Subcutaneous abdominal adipose tissue (tissue), 5 donors: ENCODE results near the gene HOMER3.
"Not testable (repeated sequence)": the region's sequence is repeated elsewhere in the genome, so short reads cannot be mapped to it uniquely, and the experiment has no call there.

Source experiments
- H3K27ac ChIP-seq: one replicate; pipeline ENCODE4 v1.7.0; 2013; ENCODE audit warnings: low read depth, mild to moderate bottlenecking, inconsistent platforms, low read length, moderate library complexity
- H3K27me3 ChIP-seq, 5 donors: one replicate each; pipeline ENCODE4 v1.7.0; 2013; ENCODE audit warnings: low read length in 5 of 5, inconsistent platforms in 1 of 5; ENCODE audit not compliant: control insufficient read depth in 5 of 5, insufficient read depth in 4 of 5
- H3K36me3 ChIP-seq, 5 donors: one replicate each; pipeline ENCODE4 v1.7.0; 2013; ENCODE audit warnings: low read length in 5 of 5; ENCODE audit not compliant: control insufficient read depth in 5 of 5, insufficient read depth in 5 of 5
- H3K4me1 ChIP-seq, 5 donors: one replicate each; pipeline ENCODE4 v1.7.0; 2013; ENCODE audit warnings: low read length in 5 of 5, mild to moderate bottlenecking in 3 of 5, moderate library complexity in 1 of 5; ENCODE audit not compliant: control insufficient read depth in 5 of 5, insufficient read depth in 5 of 5
- H3K4me3 ChIP-seq, 5 donors: one replicate each; pipeline ENCODE4 v1.7.0; 2013; ENCODE audit warnings: low read length in 5 of 5, low read depth in 1 of 5
- H3K9ac ChIP-seq, 5 donors: one replicate each; pipeline ENCODE4 v1.7.0; 2013; ENCODE audit warnings: low read length in 5 of 5, mild to moderate bottlenecking in 4 of 5, moderate library complexity in 3 of 5
- H3K9me3 ChIP-seq, 5 donors: one replicate each; pipeline ENCODE4 v1.7.0; 2013; ENCODE audit warnings: low read length in 5 of 5; ENCODE audit not compliant: control insufficient read depth in 5 of 5
- donor health status: healthy.
- donor health status: healthy.
- donor health status: healthy.
- donor health status: healthy.
- donor health status: healthy.

The HOMER3 gene

DNA sequence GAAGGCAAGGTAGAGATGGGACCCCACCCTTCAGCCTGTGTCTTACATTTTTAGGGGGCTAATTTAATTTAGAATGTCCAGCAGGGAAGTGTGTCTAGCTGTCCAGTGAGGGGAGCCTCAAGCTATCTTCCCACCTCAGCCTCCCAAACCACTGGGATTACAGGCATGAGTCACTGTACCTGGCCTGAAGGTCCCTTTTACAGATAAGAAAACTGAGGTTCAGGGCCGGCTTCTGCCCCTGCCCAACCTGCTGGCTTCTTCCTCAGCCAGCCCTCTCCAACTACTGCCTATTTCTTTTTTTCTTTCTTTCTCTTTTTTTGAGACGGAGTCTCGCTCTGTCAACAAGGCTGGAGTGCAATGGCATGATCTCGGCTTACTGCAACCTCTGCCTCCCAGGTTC lies 19.4 kb upstream of the HOMER3 start:
- Histone ChIP-seq H3K9ac (no peak overlapping the region), H3K4me1 (no peaks in the 10 kb centered on the region), H3K9me3 (no peaks in the 10 kb centered on the region), H3K27me3 (peaks cover 4 to 12% (median 7%) of the 10 kb centered on the region in 5 donors), H3K4me3 (no peak overlapping the region), H3K27ac (no peak overlapping the region), H3K36me3 (no peaks in the 10 kb centered on the region)

DNA sequence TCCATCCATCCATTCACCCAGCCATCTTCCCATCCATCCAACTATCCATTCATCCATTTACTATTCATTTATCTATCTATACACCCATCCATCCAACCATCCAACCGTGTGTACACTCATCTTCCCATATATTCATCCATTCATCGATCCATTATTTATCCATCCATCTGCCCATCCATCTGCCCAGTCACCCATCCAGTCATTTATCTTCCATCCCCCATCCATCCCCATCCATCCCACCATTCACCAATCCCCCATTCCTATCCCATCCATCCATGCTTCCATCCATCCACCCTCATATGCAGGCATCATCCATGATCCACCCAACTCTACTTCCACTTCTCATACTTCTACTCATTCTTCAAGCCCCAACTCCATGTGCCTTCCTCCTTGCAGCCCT lies 14.0 kb upstream of the HOMER3 start:
- Histone ChIP-seq H3K27ac (no peak overlapping the region), H3K27me3 (no peaks in the 10 kb centered on the region), H3K4me3 (no peak overlapping the region), H3K4me1 (peaks cover 0 to 4% (median 0%) of the 10 kb centered on the region in 5 donors), H3K9ac (no peak overlapping the region), H3K9me3 (no peaks in the 10 kb centered on the region), H3K36me3 (no peaks in the 10 kb centered on the region)

DNA sequence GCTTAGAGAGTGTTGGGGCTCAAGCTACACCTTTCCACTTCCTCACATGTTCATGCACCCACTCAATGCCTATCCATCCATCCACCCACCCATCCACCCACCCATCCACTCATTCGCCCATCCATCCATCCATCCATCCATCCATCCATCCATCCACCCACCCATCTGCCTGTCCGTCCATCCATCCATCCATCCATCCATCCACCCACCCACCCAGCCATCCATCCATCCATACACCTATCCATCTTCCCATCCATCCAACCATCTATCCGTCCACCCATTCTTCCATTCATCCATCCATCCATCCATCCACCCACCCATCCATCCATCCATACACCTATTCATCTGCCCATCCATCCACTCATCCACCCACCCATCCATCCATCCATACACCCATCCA lies 13.1 kb upstream of the HOMER3 start:
- H3K27me3 ChIP-seq = no peaks in the 10 kb centered on the region
- H3K4me1 ChIP-seq = peaks cover 0 to 4% (median 0%) of the 10 kb centered on the region in 5 donors
- H3K9ac ChIP-seq = no peak overlapping the region

DNA sequence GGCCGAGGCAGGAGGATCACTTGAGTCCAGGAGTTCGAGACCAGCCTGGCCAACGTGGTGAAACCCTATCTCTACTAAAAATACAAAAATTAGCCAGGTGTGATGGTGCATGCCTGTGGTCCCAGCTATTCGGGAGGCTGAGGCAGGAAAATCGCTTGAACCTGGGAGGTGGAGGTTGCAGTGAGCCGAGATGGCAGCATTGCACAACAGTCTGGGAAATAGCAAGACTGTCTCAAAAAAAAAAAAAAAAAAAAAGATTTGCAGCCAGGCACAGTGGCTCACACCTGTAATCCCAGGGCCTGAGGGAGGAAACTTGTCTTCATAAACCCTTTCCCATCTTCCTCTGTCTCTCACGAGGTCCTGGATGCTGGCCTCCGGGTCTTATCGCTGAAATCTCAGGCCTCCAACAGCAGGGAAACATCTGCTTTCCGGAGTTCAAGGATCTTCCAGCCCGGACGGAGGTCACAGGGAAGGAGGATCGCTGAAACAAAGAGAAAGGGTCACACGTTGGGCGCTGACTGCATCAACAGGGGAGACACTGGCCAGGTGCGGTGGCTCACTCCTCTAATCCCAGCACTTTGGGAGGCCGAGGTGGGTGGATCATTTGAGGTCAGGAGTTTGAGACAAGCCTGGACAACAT lies 11.5 kb upstream of the HOMER3 start:
- not testable (repeated sequence) for H3K9ac ChIP-seq, H3K27me3 ChIP-seq, H3K4me3 ChIP-seq, H3K4me1 ChIP-seq, H3K27ac ChIP-seq, H3K36me3 ChIP-seq, H3K9me3 ChIP-seq

More for the DNA sequence above, 13.1 kb upstream of the HOMER3 start:
- Histone ChIP-seq H3K36me3 (no peaks in the 10 kb centered on the region), H3K27ac (no peak overlapping the region), H3K4me3 (no peak overlapping the region), H3K9me3 (no peaks in the 10 kb centered on the region)

DNA sequence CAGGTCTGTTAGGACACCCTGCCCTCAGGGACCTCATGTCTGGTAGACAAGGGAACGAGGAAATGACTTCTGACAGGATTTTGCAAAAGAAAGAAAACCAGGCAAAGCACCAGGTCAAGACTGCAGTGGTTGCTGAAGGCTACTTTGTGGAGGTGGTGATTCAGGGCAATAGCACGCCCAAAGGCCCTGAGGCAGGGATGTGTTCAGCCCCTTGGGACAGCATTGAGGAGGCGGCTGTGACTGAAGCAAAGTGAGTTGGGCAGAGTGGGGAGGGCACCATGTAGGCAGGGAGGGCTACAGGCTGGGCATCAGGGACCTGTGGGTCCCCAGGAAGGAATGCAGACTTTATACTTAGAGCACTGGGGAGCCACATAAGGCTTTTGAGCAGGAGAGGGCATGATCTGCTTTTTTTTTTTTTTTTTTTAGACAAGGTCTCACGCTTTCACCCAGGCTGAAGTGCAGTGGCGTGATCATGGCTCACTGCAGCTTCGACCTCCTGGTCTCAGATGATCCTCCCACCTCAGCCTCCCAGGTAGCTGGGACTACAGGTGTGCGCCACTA lies 10.8 kb upstream of the HOMER3 start:
- Histone ChIP-seq H3K27me3 (peaks cover 0 to 2% (median 0%) of the 10 kb centered on the region in 5 donors), H3K36me3 (no peaks in the 10 kb centered on the region), H3K9me3 (no peaks in the 10 kb centered on the region), H3K4me3 (no peak overlapping the region), H3K4me1 (peaks cover 0 to 4% (median 0%) of the 10 kb centered on the region in 5 donors), H3K27ac (no peak overlapping the region), H3K9ac (no peak overlapping the region)

DNA sequence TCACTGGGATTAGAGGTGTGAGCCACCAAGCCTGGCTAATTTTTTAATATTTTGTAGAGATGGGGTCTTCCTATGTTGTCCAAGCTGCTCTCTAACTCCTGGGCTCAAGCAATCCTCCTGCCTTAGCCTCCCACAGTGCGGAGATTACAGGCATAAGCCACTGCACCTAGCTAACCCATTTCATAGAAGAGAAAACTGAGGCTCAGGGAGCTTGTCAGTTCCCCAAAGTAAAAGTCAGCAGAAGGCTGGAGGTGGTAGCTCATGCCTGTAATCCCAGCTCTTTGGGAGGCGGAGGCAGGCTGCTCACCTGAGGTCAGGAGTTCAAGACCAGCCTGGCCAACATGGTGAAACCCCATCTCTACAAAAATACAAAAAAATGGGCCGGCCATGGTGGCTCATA lies 8.8 kb upstream of the HOMER3 start:
- Histone ChIP-seq H3K4me1 (peaks cover 0 to 4% (median 0%) of the 10 kb centered on the region in 5 donors), H3K27ac (no peak overlapping the region), H3K27me3 (peaks cover 0 to 2% (median 0%) of the 10 kb centered on the region in 5 donors), H3K9me3 (no peaks in the 10 kb centered on the region), H3K36me3 (no peaks in the 10 kb centered on the region), H3K4me3 (no peak overlapping the region), H3K9ac (no peak overlapping the region)

DNA sequence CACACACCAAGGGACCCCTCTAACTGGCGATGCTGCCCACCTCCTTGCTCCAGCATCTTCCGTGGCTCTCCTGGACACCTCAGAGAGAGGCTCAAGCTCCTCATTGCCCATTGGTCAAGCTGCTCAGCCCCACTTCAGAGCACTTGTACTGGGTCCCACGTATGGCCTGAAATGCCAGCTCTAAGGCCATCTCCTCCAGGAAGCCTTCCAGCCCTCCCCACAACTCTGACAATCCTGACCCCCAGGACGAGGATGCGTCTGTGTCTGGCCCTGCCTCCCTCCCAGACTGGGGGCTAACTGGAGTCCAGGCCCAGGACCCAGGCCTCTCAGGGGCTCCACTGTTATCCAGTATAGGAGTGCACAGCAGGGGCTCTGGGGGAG lies 7.9 kb upstream of the HOMER3 start:
- no peak overlapping the region for H3K9ac ChIP-seq
- no peaks in the 10 kb centered on the region for H3K9me3 ChIP-seq
- H3K4me1 ChIP-seq = peaks cover 0 to 4% (median 0%) of the 10 kb centered on the region in 5 donors
- no peaks in the 10 kb centered on the region for H3K36me3 ChIP-seq
- no peak overlapping the region for H3K27ac ChIP-seq
- H3K27me3 ChIP-seq = peaks cover 0 to 2% (median 0%) of the 10 kb centered on the region in 5 donors
- no peak overlapping the region for H3K4me3 ChIP-seq

DNA sequence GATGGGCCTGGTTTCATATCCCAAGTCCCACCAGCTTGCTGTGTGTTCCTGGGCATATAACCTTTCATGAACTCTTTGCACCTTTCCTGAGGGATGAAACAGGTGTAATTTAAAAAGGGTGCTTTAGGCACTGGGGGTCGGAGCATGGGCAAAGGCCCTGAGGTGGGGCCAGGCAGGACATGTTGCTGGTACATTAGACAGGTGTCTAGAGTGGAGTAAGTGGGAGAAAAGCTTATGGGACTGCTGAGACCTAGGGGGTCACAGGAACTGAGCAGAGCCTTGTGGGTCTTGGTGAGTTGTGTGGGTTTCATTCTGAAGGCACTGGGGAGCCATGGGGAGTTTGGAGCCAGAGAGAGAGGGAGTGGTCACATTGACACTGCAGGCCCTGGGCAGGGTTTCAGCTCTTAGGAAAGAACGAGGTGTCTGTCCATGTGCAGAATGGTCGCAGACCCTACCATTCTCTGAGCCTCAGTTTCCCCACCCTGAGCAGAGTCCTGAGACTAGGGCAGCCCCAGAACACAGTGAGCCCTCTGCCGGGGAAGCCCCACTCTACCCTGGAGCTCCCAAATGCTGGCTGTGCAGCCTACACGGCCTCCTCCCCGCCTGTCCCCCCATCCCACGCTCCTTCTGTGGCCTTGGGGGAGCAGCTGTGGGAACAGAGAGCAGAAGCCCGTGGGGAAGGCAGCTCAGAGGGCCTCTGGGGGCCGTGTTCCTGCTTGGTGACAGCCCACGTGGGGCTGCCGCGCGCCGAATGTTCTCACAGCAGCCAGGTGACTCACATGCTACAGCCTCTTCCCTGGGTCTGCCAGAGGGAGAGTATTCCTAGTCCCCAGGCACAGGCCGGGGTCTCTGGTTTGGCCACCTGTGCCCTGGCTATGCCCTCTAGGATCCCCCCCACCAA lies 7.3 kb upstream of the HOMER3 start:
- Histone ChIP-seq H3K9me3 (no peaks in the 10 kb centered on the region), H3K9ac (no peak overlapping the region), H3K4me1 (peaks cover 0 to 4% (median 0%) of the 10 kb centered on the region in 5 donors), H3K27me3 (peaks cover 0 to 2% (median 0%) of the 10 kb centered on the region in 5 donors), H3K4me3 (no peak overlapping the region), H3K27ac (no peak overlapping the region), H3K36me3 (no peaks in the 10 kb centered on the region)

DNA sequence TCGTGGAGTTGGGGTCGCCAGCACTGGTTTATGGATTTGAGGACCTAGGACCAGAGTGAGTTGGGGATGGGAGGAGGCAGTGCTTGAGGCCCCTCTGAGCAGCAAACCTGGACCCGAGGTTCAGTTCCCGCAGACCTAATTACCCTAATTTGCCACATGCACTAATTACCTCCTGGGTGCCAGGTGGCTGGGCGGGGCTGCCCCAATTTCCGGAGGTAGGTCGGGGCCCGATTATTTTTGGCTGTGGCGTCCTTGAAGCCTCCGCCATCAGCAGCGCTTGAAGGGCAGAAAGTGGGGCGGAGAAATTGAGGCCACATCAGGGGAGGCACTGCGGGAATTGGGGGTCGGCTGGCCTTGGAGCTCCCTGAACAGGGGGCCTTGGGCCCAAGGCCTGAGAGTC lies 5.9 kb upstream of the HOMER3 start:
- no peak overlapping the region for H3K4me3 ChIP-seq
- H3K9ac ChIP-seq = no peak overlapping the region
- no peaks in the 10 kb centered on the region for H3K36me3 ChIP-seq
- peaks cover 0 to 2% (median 0%) of the 10 kb centered on the region in 5 donors for H3K27me3 ChIP-seq
- H3K9me3 ChIP-seq = no peaks in the 10 kb centered on the region
- H3K27ac ChIP-seq = no peak overlapping the region
- peaks cover 0 to under 1% (median 0%) of the 10 kb centered on the region in 5 donors for H3K4me1 ChIP-seq

DNA sequence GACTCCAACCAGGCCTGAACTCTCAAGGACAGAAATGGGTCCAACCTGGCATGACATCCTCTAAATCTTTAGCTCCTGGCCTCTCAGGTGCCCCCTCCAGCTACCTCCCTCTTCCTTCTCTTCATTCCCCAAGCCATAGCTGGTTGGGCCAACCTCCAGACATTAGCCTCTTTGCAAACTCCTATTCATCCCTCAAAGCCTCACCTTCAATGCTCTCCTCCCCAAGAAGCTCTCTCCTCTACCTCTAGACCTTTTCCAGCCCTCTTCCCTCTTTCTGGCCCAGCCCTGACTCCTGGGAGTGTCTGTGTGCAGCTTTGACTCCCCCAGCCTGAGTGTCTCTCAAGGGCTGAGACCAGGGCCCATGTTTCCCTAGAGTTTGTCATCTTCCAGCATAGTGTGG lies 5.3 kb upstream of the HOMER3 start:
- peaks cover 0 to 6% (median 4%) of the 10 kb centered on the region in 5 donors for H3K4me1 ChIP-seq
- H3K9ac ChIP-seq = no peak overlapping the region
- H3K27ac ChIP-seq = no peak overlapping the region
- no peaks in the 10 kb centered on the region for H3K36me3 ChIP-seq
- no peak overlapping the region for H3K4me3 ChIP-seq
- no peaks in the 10 kb centered on the region for H3K9me3 ChIP-seq
- peaks cover 0 to 2% (median 0%) of the 10 kb centered on the region in 5 donors for H3K27me3 ChIP-seq
